HepG2 (cell line): ENCODE measurements around the gene LGALS1. TPM values are rescaled to one million over a fixed set of nuclear protein-coding genes. Genes with fewer than 3 reads are reported as not detected.

Source experiments
- AGO2 ChIP-seq: fragments of 200-400 bp; formaldehyde crosslinking; optimal IDR thresholded peaks from 2 replicates; pipeline ENCODE3; 2017; ENCODE audit warnings: mild to moderate bottlenecking, low read depth, low read length, moderate library complexity
- ARID2 ChIP-seq: sonication (generic); formaldehyde crosslinking; IDR thresholded peaks from 2 replicates; pipeline ENCODE4 v1.8.1; 2022; ENCODE audit warnings: mild to moderate bottlenecking, missing genetic modification reagents, borderline replicate concordance
- ATAD3A ChIP-seq: sonication (generic); formaldehyde crosslinking; IDR thresholded peaks from 2 replicates; pipeline ENCODE4 v1.4.0; 2020; ENCODE audit warnings: missing genetic modification reagents
- ERF ChIP-seq: IDR thresholded peaks from 2 replicates; pipeline ENCODE4 v1.6.1; 2018; ENCODE audit warnings: missing biosample characterization, missing genetic modification reagents
- HMGA1 ChIP-seq: sonication (generic); formaldehyde crosslinking; conservative IDR thresholded peaks from 2 replicates; pipeline ENCODE4 v1.4.0; 2020; ENCODE audit warnings: missing genetic modification reagents
- HMGXB4 ChIP-seq, 2 experiments: sonication (generic) in 1 of 2; formaldehyde crosslinking in 1 of 2; IDR thresholded peaks; 2 replicates each; pipeline versions ENCODE4 v1.4.0 to v1.6.1; 2018 to 2020; ENCODE audit warnings: missing genetic modification reagents in 2 of 2, borderline replicate concordance in 1 of 2, low read depth in 1 of 2, mild to moderate bottlenecking in 1 of 2, missing biosample characterization in 1 of 2
- NFKB2 ChIP-seq: sonication (generic); formaldehyde crosslinking; IDR thresholded peaks from 2 replicates; pipeline ENCODE4 v1.4.0; 2020; ENCODE audit warnings: missing genetic modification reagents, borderline replicate concordance
- NR2C2 ChIP-seq: sonication (generic); formaldehyde crosslinking; IDR thresholded peaks from 2 replicates; pipeline ENCODE4 v1.4.0; 2020; ENCODE audit warnings: missing genetic modification reagents, mild to moderate bottlenecking, moderate library complexity, borderline replicate concordance
- RNF2 ChIP-seq: fragments of 450-650 bp; conservative IDR thresholded peaks from 2 replicates; pipeline ENCODE4 v1.6.1; 2016; ENCODE audit warnings: low read depth
- SIN3A ChIP-seq: IDR thresholded peaks from 2 replicates; pipeline ENCODE4 v1.6.1; 2011; ENCODE audit warnings: low read depth, mild to moderate bottlenecking, control low read depth, low read length, borderline replicate concordance
- ZBTB46 ChIP-seq: sonication (generic); formaldehyde crosslinking; IDR thresholded peaks from 2 replicates; pipeline ENCODE4 v1.4.0; 2020; ENCODE audit warnings: mild to moderate bottlenecking, missing genetic modification reagents, borderline replicate concordance
- ZMYM2 ChIP-seq: sonication (generic); formaldehyde crosslinking; IDR thresholded peaks from 2 replicates; pipeline ENCODE4 v1.8.0; 2022; ENCODE audit warnings: mild to moderate bottlenecking, missing genetic modification reagents
- ZNF12 ChIP-seq: sonication (generic); formaldehyde crosslinking; IDR thresholded peaks from 2 replicates; pipeline ENCODE4 v1.5.0; 2020; ENCODE audit warnings: missing genetic modification reagents
- ZNF17 ChIP-seq: sonication (generic); formaldehyde crosslinking; IDR thresholded peaks from 2 replicates; pipeline ENCODE4 v1.5.0; 2020; ENCODE audit warnings: mild to moderate bottlenecking, missing genetic modification reagents
- ZNF205 ChIP-seq: IDR thresholded peaks from 2 replicates; pipeline ENCODE4 v1.6.1; 2018; ENCODE audit warnings: missing biosample characterization, missing genetic modification reagents
- ZNF276 ChIP-seq: sonication (generic); formaldehyde crosslinking; IDR thresholded peaks from 2 replicates; pipeline ENCODE4 v1.4.0; 2020; ENCODE audit warnings: mild to moderate bottlenecking, low read depth, missing genetic modification reagents
- ZNF550 ChIP-seq: sonication (generic); formaldehyde crosslinking; IDR thresholded peaks from 2 replicates; pipeline ENCODE4 v1.4.0; 2020; ENCODE audit warnings: mild to moderate bottlenecking, missing genetic modification reagents, borderline replicate concordance
- ZNF616 ChIP-seq: sonication (generic); formaldehyde crosslinking; IDR thresholded peaks from 2 replicates; pipeline ENCODE4 v1.5.0; 2020; ENCODE audit warnings: low read depth, mild to moderate bottlenecking, missing genetic modification reagents
- ZXDC ChIP-seq: sonication (generic); formaldehyde crosslinking; IDR thresholded peaks from 2 replicates; pipeline ENCODE4 v1.5.0; 2020; ENCODE audit warnings: mild to moderate bottlenecking, missing genetic modification reagents
- polyA plus RNA-seq, 8 experiments: library from polyadenylated mRNA; depleted of rRNA in 3 of 8; stranded (reverse) in 7 of 8; unstranded in 1 of 8; fragments of >200 nt; fragmentation: Illumina TruSeq in 4 of 8; extraction: Trizol in 4 of 8; gene quantifications; 2 replicates each; pipeline versions ENCODE4 v1.2.1 to v1.2.3, GENCODE V29; 2011 to 2016; ENCODE audit warnings: low read depth in 4 of 8, missing spikeins in 1 of 8, mixed read lengths in 1 of 8; ENCODE audit not compliant: insufficient read depth in 1 of 8
- total RNA-seq, 5 experiments: library from RNA; depleted of rRNA; stranded (reverse); fragments of >200 nt; fragmentation: Illumina TruSeq; extraction: Trizol; gene quantifications; 2 replicates each; pipeline ENCODE4 v1.2.3, GENCODE V29; 2016; ENCODE audit warnings: low read depth in 1 of 5

LGALS1 gene
- total and polyA plus RNA-seq, 2 of the 13 experiments (the other 11 are each of a cell fraction or from before 2014, with no cell fraction given) = 103 to 858 TPM

GRCh38 chr22:37659066-37659896 is 16.2 kb upstream of the LGALS1 start (continued):
- TF ChIP-seq HMGXB4 (CRISPR knock-in tag; IDR thresholded peaks at IDR 0.05; ENCODE audit: borderline replicate concordance in 1 of 2, low read depth in 1 of 2) (peak; percentile 31 to 59; a peak in 3 of 4 replicates), ZNF205 (CRISPR knock-in tag) (no peak; the same call in 1 of the 2 replicates), ZNF17 (CRISPR knock-in tag) (no peak), NR2C2 (CRISPR knock-in tag) (peak; percentile 66; the same call in 1 of the 2 replicates), ZNF616 (no peak), ZXDC (CRISPR knock-in tag) (peak; percentile 13; the same call in 1 of the 2 replicates), HMGA1 (no peak), AGO2 (peak; percentile 93), RNF2 (no peak), ZNF12 (no peak), ZNF276 (peak; percentile 13; the same call in 1 of the 2 replicates), SIN3A (peak; percentile 65; the same call in 1 of the 2 replicates), ARID2 (CRISPR knock-in tag) (0 out of 2 replicates have a peak, but pooled peaks have one; percentile 38), ATAD3A (CRISPR knock-in tag) (no peak), ZNF550 (CRISPR knock-in tag) (no peak), ZBTB46 (peak; percentile 7; the same call in 1 of the 2 replicates), NFKB2 (CRISPR knock-in tag) (no peak), ERF (CRISPR knock-in tag) (peak; percentile 67; the same call in 1 of the 2 replicates), ZMYM2 (CRISPR knock-in tag) (peak; percentile 80)
